ENCODE data around the gene HORMAD2.
A peak's percentile ranks its signal among the peaks of the same experiment; 100 is the strongest.

Gene HORMAD2

DNA sequence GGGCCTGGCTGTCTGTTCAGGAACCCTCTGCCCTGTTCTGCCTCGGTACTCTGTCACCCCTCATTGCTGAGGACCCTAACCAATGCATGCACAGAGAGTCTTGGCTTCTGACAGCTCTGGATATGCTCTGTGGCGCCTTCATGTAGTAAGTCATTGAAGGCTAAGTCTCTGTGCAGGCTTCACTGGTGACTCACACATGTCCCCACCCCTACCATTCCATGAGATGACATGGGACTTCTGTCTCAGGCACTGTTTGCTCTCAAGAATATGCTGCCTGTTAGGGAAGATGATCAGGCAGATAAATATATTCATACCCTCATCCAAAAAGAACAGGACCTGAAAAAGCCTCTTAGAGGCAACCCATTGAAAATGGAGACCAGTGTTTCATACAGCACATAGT is 43.6 kb upstream of the HORMAD2 start:
- DNase-seq: peak; percentile 25
- no peaks in the 10 kb centered on the region for H3K27me3 ChIP-seq (replicated peaks)
- in situ Hi-C loops (cut with HindIII; ENCODE audit: low pct_ligation_motif_present, low sequenced_read_pairs): no loop called here
- no peaks in the 10 kb centered on the region for H3K36me3 ChIP-seq (replicated peaks)
- no peak for TF ChIP-seq CTCF (IDR thresholded peaks at IDR 0.05; ENCODE audit: low read depth, low read length, missing control alignments)
- H3K27ac ChIP-seq: no peak overlapping the region
- no peak overlapping the region for H3K4me3 ChIP-seq (ENCODE audit: low read depth, low read length)

DNA sequence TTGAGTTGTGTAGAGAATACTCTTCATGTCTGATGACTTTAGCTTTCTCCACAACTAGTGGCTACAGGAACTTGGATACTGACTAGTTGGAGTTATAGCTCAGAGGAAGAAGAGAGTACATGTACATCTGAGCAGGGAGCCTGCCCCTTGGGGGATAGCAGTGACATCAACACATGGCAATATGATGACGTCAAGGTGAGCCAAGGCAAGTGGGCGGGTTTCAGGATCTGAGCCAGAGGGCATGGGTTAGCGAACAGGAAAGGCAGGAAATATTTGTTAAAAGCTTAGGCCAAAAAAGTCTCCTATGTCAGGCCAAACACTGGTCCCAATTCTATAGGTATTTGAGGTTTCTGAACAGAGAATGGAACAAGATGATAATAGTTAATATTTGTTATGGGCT is 42.0 kb upstream of the HORMAD2 start:
- peak; percentile 70 for DNase-seq
- in situ Hi-C loops (cut with HindIII; ENCODE audit: low pct_ligation_motif_present, low sequenced_read_pairs): no loop called here
- no peaks in the 10 kb centered on the region for H3K27me3 ChIP-seq (replicated peaks)
- no peak overlapping the region for H3K27ac ChIP-seq
- TF ChIP-seq CTCF (IDR thresholded peaks at IDR 0.05; ENCODE audit: low read depth, low read length, missing control alignments): no peak
- H3K4me3 ChIP-seq (ENCODE audit: low read depth, low read length): no peak overlapping the region
- no peaks in the 10 kb centered on the region for H3K36me3 ChIP-seq (replicated peaks)

DNA sequence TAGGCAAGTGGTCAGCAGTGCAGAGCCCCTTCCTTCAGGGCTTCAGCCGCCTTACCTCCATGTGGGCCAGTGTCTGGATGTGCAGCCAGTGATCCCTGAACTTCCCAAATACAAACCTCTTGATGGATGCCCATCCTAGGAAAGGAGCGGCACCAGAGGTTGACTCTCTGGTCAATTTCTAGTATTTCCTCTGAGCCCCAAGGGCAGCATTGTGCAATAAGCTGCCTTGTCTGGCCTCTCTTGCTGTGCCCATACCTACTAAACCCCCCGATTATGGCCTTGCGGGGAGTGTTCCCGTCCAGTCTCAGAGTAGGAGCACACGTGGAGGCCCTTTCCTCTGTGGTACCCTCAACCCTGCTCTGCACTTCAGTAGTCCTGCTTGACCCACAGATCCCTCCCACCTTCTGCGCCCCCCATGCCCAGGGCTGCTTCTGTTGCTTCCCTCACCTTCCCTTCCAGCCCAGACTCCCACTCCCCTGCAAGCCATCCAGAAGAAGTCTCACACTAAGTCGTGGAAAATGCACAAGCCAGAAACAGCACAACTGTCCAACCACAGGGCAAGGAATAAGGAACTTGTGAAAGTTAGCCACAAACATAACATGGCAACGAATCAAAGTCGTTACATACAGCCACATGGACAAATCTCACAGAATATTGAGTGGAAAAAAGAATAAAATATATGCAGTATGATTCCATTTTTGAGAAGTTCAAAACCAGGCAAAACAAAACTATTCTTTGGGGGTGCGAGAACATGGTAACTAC is 39.6 kb upstream of the HORMAD2 start:
- no peaks in the 10 kb centered on the region for H3K36me3 ChIP-seq (replicated peaks)
- no peak overlapping the region for H3K27ac ChIP-seq
- no peak overlapping the region for H3K4me3 ChIP-seq (ENCODE audit: low read depth, low read length)
- in situ Hi-C loops (cut with HindIII; ENCODE audit: low pct_ligation_motif_present, low sequenced_read_pairs): no loop called here
- TF ChIP-seq CTCF (IDR thresholded peaks at IDR 0.05; ENCODE audit: low read depth, low read length, missing control alignments): no peak
- no peaks in the 10 kb centered on the region for H3K27me3 ChIP-seq (replicated peaks)
- no peak for DNase-seq

DNA sequence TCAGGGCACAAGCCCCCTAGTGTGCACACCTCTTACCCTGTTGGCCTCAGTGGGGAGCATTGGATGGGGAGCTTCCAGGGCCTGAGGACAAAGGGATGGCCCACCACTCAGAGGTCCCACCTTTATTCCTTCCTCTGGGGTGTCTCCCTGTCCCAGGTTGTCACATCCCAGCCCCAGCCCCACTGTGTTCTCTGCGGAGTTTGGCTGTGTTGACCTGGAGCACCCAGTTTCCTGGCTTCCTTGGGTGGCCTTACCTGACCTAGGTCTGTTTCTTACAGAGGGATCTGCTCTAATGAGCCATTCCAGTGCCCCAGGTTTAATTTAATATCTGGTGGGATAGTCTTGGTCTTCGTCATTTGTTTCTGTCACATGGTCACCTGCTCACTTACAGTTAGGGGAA is 38.8 kb upstream of the HORMAD2 start:
- Histone ChIP-seq H3K27me3 (replicated peaks) (no peaks in the 10 kb centered on the region), H3K4me3 (ENCODE audit: low read depth, low read length) (no peak overlapping the region), H3K27ac (no peak overlapping the region), H3K36me3 (replicated peaks) (no peaks in the 10 kb centered on the region)
- no peak for DNase-seq
- in situ Hi-C loops (cut with HindIII; ENCODE audit: low pct_ligation_motif_present, low sequenced_read_pairs): no loop called here
- TF ChIP-seq CTCF (IDR thresholded peaks at IDR 0.05; ENCODE audit: low read depth, low read length, missing control alignments): no peak

- no peak for TF ChIP-seq CTCF (IDR thresholded peaks at IDR 0.05; ENCODE audit: low read depth, low read length, missing control alignments)
- DNase-seq: no peak
- in situ Hi-C loops (cut with HindIII; ENCODE audit: low pct_ligation_motif_present, low sequenced_read_pairs): no loop called here
- no peaks in the 10 kb centered on the region for H3K27me3 ChIP-seq (replicated peaks)
- no peaks in the 10 kb centered on the region for H3K36me3 ChIP-seq (replicated peaks)
- no peak overlapping the region for H3K4me3 ChIP-seq (ENCODE audit: low read depth, low read length)
- H3K27ac ChIP-seq: no peak overlapping the region
Observed at GRCh38 chr22:30041881-30042280, 38.4 kb upstream of the HORMAD2 start.

DNA sequence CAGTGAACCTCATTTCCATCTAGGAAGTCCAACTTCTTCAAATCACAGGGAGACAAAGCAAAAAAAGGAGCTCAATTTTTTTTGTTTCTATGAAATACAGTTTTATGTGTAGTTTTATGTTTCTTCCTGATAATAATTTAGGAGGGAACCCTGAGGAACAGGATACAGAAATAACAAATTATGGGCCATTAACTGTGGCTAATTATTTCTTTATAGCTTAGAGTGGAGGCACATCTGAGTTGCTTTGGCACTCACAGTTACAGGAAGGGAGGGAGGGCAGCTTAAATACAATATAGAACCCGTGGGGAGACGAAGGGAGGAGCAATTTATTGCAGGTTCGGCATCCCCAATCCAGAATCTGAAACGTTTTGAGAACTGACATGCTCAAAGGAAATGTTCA is 37.1 kb upstream of the HORMAD2 start:
- DNase-seq: no peak
- no peaks in the 10 kb centered on the region for H3K36me3 ChIP-seq (replicated peaks)
- TF ChIP-seq CTCF (IDR thresholded peaks at IDR 0.05; ENCODE audit: low read depth, low read length, missing control alignments): no peak
- in situ Hi-C loops (cut with HindIII; ENCODE audit: low pct_ligation_motif_present, low sequenced_read_pairs): no loop called here
- no peak overlapping the region for H3K27ac ChIP-seq
- H3K27me3 ChIP-seq (replicated peaks): no peaks in the 10 kb centered on the region
- H3K4me3 ChIP-seq (ENCODE audit: low read depth, low read length): no peak overlapping the region

Data from brain microvascular endothelial cell (primary cell).